ENCODE measurements around the gene AGRN.

The AGRN gene

DNA sequence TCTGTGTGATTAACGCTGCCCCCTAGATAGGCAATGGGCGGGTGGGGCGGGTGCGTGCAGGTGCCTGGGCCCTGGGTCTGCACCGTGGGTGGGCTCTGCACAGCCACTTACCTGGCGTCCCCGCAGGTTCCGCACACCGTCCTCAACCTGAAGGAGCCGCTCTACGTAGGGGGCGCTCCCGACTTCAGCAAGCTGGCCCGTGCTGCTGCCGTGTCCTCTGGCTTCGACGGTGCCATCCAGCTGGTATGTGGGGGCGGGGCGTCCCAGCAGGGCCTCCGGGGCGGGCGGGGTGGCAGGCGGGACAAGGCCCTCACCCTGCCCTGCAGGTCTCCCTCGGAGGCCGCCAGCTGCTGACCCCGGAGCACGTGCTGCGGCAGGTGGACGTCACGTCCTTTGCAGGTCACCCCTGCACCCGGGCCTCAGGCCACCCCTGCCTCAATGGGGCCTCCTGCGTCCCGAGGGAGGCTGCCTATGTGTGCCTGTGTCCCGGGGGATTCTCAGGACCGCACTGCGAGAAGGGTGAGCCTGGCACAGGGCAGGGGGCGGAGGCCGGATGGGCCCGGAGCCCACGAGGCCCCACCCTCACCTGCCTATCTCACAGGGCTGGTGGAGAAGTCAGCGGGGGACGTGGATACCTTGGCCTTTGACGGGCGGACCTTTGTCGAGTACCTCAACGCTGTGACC, 31.3 kb downstream of the AGRN start:
- no peak overlapping the region for H3K4me3 ChIP-seq (ENCODE audit: low read length)
- no peak for DNase-seq (ENCODE audit: low read depth)
- no peak for TF ChIP-seq CTCF (conservative IDR thresholded peaks at IDR 0.05; ENCODE audit: low read length)

DNA sequence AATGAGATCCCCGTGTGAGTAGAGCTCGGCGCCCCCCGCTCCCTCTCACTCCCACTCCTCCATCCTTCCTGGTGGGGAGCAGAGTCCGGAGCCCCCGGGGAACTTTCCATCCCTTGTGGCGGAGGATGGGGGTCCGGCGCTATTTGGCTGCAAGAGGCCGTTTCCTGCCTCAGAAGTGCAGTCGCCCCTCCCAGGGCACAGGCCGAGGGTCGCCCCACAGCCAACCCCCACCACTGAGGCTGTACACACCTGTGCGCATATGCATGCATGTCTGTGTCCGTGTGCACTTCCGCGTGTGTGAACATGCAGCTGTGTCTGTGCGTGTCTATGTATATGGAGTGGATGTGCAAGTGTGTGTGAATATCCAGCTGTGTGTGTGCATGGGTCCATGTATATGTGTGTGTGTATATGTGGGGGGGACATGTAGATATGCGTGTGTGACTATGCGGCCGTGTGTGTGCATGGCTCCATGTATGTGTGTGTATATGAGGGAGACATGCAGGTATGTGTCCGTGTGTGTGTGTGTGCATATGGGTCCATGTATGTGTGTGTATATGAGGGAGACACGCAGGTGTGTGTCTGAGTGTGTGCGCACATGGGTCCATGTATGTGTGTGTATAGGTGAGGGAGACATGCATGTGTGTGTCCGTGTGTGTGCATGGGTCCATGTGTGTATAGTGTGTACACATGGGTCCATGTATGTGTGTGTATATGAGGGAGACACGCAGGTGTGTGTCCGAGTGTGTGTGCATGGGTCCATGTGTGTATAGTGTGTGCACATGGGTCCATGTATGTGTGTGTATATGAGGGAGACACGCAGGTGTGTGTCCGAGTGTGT, 32.3 kb downstream of the AGRN start:
- no peak for DNase-seq (ENCODE audit: low read depth)

DNA sequence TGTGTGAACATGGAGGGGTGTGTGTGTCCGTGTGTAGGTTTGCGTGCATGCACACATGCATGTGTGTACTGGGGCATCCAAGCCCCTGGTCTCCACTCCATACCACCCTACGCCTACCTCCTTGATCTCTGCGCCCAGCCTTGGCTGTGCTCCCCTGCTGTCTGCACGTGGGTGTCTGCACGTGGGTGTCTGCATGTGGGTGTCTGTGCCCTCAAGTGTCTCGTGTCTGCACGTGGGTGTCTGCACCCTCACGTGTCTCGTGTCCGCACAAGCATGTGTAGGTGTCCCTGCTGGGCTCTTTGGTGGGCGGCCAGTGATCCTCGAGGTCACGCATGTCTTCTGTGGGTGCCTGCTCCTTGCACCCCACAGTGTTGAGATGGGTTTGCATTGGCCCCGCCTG, 33.1 kb downstream of the AGRN start:
- H3K4me3 ChIP-seq (ENCODE audit: low read length): no peak overlapping the region
- no peak for TF ChIP-seq CTCF (conservative IDR thresholded peaks at IDR 0.05; ENCODE audit: low read length)
- DNase-seq (ENCODE audit: low read depth): no peak

More for the DNA sequence above, 32.3 kb downstream of the AGRN start:
- no peak for TF ChIP-seq CTCF (conservative IDR thresholded peaks at IDR 0.05; ENCODE audit: low read length)
- no peak overlapping the region for H3K4me3 ChIP-seq (ENCODE audit: low read length)

DNA sequence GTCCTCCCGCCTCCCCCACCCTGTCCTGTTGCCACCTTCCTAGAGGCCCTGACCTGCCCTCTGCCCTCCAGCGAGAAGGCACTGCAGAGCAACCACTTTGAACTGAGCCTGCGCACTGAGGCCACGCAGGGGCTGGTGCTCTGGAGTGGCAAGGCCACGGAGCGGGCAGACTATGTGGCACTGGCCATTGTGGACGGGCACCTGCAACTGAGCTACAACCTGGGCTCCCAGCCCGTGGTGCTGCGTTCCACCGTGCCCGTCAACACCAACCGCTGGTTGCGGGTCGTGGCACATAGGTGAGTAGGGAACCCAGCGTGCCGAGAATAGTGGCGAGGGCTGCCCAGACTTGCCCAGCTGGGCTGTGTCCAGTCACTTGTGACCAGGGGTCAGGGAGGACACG, 33.8 kb downstream of the AGRN start:
- no peak overlapping the region for H3K4me3 ChIP-seq (ENCODE audit: low read length)
- no peak for DNase-seq (ENCODE audit: low read depth)
- TF ChIP-seq CTCF (conservative IDR thresholded peaks at IDR 0.05; ENCODE audit: low read length): no peak

GRCh38 chr1:1054099-1054700, 34.3 kb downstream of the AGRN start:
- H3K4me3 ChIP-seq (ENCODE audit: low read length): no peak overlapping the region
- TF ChIP-seq CTCF (conservative IDR thresholded peaks at IDR 0.05; ENCODE audit: low read length): no peak
- DNase-seq (ENCODE audit: low read depth): no peak

- DNase-seq (ENCODE audit: low read depth): no peak
- no peak overlapping the region for H3K4me3 ChIP-seq (ENCODE audit: low read length)
- TF ChIP-seq CTCF (conservative IDR thresholded peaks at IDR 0.05; ENCODE audit: low read length): no peak
Observed at GRCh38 chr1:1054971-1055370, 35.1 kb downstream of the AGRN start.
